GM03348 (cell line): Measurements from ENCODE around the gene MEIS3.

Experiments used
- DNase-seq: peaks from one replicate; pipeline ENCODE4 v3.0.0; 2012; ENCODE audit warnings: low spot score

The MEIS3 gene

GRCh38 chr19:47357788-47358680 lies 61.3 kb downstream of the MEIS3 start:
- no peak for DNase-seq

- no peak for DNase-seq
Observed at GRCh38 chr19:47356900-47357299, 62.4 kb downstream of the MEIS3 start.

DNA sequence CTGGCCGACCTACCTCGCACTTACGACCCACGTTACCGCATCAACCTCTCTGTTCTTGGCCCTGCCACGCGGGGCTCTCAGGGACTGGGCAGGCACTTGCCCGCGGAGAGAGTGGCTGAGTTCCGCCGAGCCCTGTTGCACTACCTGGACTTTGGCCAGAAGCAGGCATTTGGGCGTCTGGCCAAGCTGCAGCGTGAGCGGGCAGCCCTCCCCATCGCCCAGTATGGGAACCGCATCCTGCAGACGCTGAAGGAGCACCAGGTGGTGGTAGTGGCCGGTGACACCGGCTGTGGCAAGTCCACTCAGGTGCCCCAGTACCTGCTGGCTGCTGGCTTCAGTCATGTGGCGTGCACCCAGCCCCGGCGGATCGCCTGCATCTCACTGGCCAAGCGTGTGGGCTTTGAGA lies 66.0 kb downstream of the MEIS3 start:
- no peak for DNase-seq
